HEK293T (cell line): Measurements from ENCODE around the gene FSIP1.

Experiments
- ARNT ChIP-seq: fragments of 450-650 bp; IDR thresholded peaks from 2 replicates; pipeline ENCODE4 v1.6.1; 2017; ENCODE audit warnings: mild to moderate bottlenecking
- BHLHE40 ChIP-seq: fragments of 450-650 bp; IDR thresholded peaks from 2 replicates; pipeline ENCODE4 v1.6.1; 2016; ENCODE audit warnings: mild to moderate bottlenecking, moderate library complexity, borderline replicate concordance
- CTBP1 ChIP-seq: fragments of 450-650 bp; IDR thresholded peaks from 2 replicates; pipeline ENCODE4 v1.6.1; 2016; ENCODE audit warnings: borderline replicate concordance
- ELF4 ChIP-seq: fragments of 450-650 bp; IDR thresholded peaks from 2 replicates; pipeline ENCODE4 v1.6.1; 2017; ENCODE audit warnings: antibody characterized with exemption
- LEF1 ChIP-seq: fragments of 450-650 bp; IDR thresholded peaks from 2 replicates; pipeline ENCODE4 v1.6.1; 2017; ENCODE audit warnings: mild to moderate bottlenecking, borderline replicate concordance
- SP1 ChIP-seq: fragments of 450-650 bp; IDR thresholded peaks from 2 replicates; pipeline ENCODE4 v1.6.1; 2017
- SUZ12 ChIP-seq: fragments of 450-650 bp; IDR thresholded peaks from 2 replicates; pipeline ENCODE4 v1.6.1; 2016; ENCODE audit warnings: mild to moderate bottlenecking
- TARDBP ChIP-seq: fragments of 450-650 bp; IDR thresholded peaks from 2 replicates; pipeline ENCODE4 v1.6.1; 2016
- ZNF384 ChIP-seq: fragments of 450-650 bp; IDR thresholded peaks from 2 replicates; pipeline ENCODE4 v1.6.1; 2016

GRCh38 chr15:39596358-39597051 is 186.1 kb downstream of the FSIP1 start:
- TF ChIP-seq BHLHE40 (no peak), ELF4 (no peak), SUZ12 (no peak), SP1 (no peak), ZNF384 (no peak), LEF1 (no peak), TARDBP (no peak), CTBP1 (no peak), ARNT (no peak)
